Mucosa of stomach (tissue), 1 donor: ENCODE measurements around the gene SEMA3D.

Source experiments
- H3K27me3 ChIP-seq: one replicate; pipeline ENCODE4 v1.7.0; 2013; ENCODE audit warnings: mild to moderate bottlenecking, low read length; ENCODE audit not compliant: control insufficient read depth, insufficient read depth
- H3K36me3 ChIP-seq: one replicate; pipeline ENCODE4 v1.7.0; 2013; ENCODE audit warnings: low read length; ENCODE audit not compliant: control insufficient read depth, insufficient read depth
- H3K4me1 ChIP-seq: one replicate; pipeline ENCODE4 v1.7.0; 2013; ENCODE audit warnings: mild to moderate bottlenecking, low read length; ENCODE audit not compliant: control insufficient read depth, insufficient read depth
- H3K4me3 ChIP-seq: one replicate; pipeline ENCODE4 v1.7.0; 2013; ENCODE audit warnings: low read length
- H3K9ac ChIP-seq: one replicate; pipeline ENCODE4 v1.7.0; 2013; ENCODE audit warnings: mild to moderate bottlenecking, low read length, moderate library complexity
- H3K9me3 ChIP-seq: one replicate; pipeline ENCODE4 v1.7.0; 2013; ENCODE audit warnings: mild to moderate bottlenecking, low read length, moderate library complexity; ENCODE audit not compliant: control insufficient read depth
- donor health status: Pancreatic carcinoma.

SEMA3D gene

GRCh38 chr7:85068799-85069198 lies 118.1 kb downstream of the SEMA3D start:
- Histone ChIP-seq H3K27me3 (no peaks in the 10 kb centered on the region), H3K4me3 (no peak overlapping the region), H3K9ac (no peak overlapping the region), H3K4me1 (no peaks in the 10 kb centered on the region), H3K36me3 (no peaks in the 10 kb centered on the region), H3K9me3 (no peaks in the 10 kb centered on the region)

- Histone ChIP-seq H3K4me3 (no peak overlapping the region), H3K9me3 (no peaks in the 10 kb centered on the region), H3K27me3 (no peaks in the 10 kb centered on the region), H3K36me3 (no peaks in the 10 kb centered on the region), H3K9ac (no peak overlapping the region), H3K4me1 (no peaks in the 10 kb centered on the region)
Measured at GRCh38 chr7:85067371-85067770, 119.5 kb downstream of the SEMA3D start.

GRCh38 chr7:85065888-85066485 lies 120.9 kb downstream of the SEMA3D start:
- no peak overlapping the region for H3K4me3 ChIP-seq
- H3K27me3 ChIP-seq, result no peaks in the 10 kb centered on the region
- H3K9ac ChIP-seq, result no peak overlapping the region
- H3K9me3 ChIP-seq, result no peaks in the 10 kb centered on the region
- H3K4me1 ChIP-seq, result no peaks in the 10 kb centered on the region
- no peaks in the 10 kb centered on the region for H3K36me3 ChIP-seq

GRCh38 chr7:85065306-85065705 lies 121.5 kb downstream of the SEMA3D start:
- Histone ChIP-seq H3K4me3 (no peak overlapping the region), H3K4me1 (no peaks in the 10 kb centered on the region), H3K9me3 (no peaks in the 10 kb centered on the region), H3K27me3 (no peaks in the 10 kb centered on the region), H3K9ac (no peak overlapping the region), H3K36me3 (no peaks in the 10 kb centered on the region)

GRCh38 chr7:85062651-85063050 lies 124.2 kb downstream of the SEMA3D start:
- Histone ChIP-seq H3K9me3 (no peaks in the 10 kb centered on the region), H3K27me3 (no peaks in the 10 kb centered on the region), H3K9ac (no peak overlapping the region), H3K36me3 (no peaks in the 10 kb centered on the region), H3K4me1 (no peaks in the 10 kb centered on the region), H3K4me3 (no peak overlapping the region)

- Histone ChIP-seq H3K9ac (no peak overlapping the region), H3K27me3 (no peaks in the 10 kb centered on the region), H3K4me3 (no peak overlapping the region)
Measured at GRCh38 chr7:85061456-85061855, 125.4 kb downstream of the SEMA3D start.

GRCh38 chr7:85060696-85061095 lies 126.2 kb downstream of the SEMA3D start:
- Histone ChIP-seq H3K9ac (no peak overlapping the region), H3K4me1 (no peaks in the 10 kb centered on the region), H3K9me3 (no peaks in the 10 kb centered on the region), H3K36me3 (no peaks in the 10 kb centered on the region), H3K4me3 (no peak overlapping the region), H3K27me3 (no peaks in the 10 kb centered on the region)

More at GRCh38 chr7:85061456-85061855, 125.4 kb downstream of the SEMA3D start:
- Histone ChIP-seq H3K9me3 (no peaks in the 10 kb centered on the region), H3K36me3 (no peaks in the 10 kb centered on the region), H3K4me1 (no peaks in the 10 kb centered on the region)

- no peaks in the 10 kb centered on the region for H3K9me3 ChIP-seq
- no peaks in the 10 kb centered on the region for H3K27me3 ChIP-seq
- no peak overlapping the region for H3K4me3 ChIP-seq
- H3K36me3 ChIP-seq, result no peaks in the 10 kb centered on the region
- H3K4me1 ChIP-seq, result no peaks in the 10 kb centered on the region
- H3K9ac ChIP-seq, result no peak overlapping the region
Measured at GRCh38 chr7:85055906-85056305, 130.9 kb downstream of the SEMA3D start.

GRCh38 chr7:85055196-85055595 lies 131.7 kb downstream of the SEMA3D start:
- no peak overlapping the region for H3K4me3 ChIP-seq
- no peaks in the 10 kb centered on the region for H3K36me3 ChIP-seq
- H3K27me3 ChIP-seq, result no peaks in the 10 kb centered on the region
- no peaks in the 10 kb centered on the region for H3K9me3 ChIP-seq
- H3K9ac ChIP-seq, result no peak overlapping the region
- no peaks in the 10 kb centered on the region for H3K4me1 ChIP-seq

- Histone ChIP-seq H3K4me1 (no peaks in the 10 kb centered on the region), H3K9me3 (no peaks in the 10 kb centered on the region), H3K4me3 (no peak overlapping the region), H3K36me3 (no peaks in the 10 kb centered on the region), H3K27me3 (no peaks in the 10 kb centered on the region), H3K9ac (no peak overlapping the region)
Measured at GRCh38 chr7:85054306-85054705, 132.6 kb downstream of the SEMA3D start.

GRCh38 chr7:85052894-85053293 lies 134.0 kb downstream of the SEMA3D start:
- no peak overlapping the region for H3K4me3 ChIP-seq
- H3K4me1 ChIP-seq, result no peaks in the 10 kb centered on the region
- H3K9me3 ChIP-seq, result no peaks in the 10 kb centered on the region
- H3K9ac ChIP-seq, result no peak overlapping the region
- H3K27me3 ChIP-seq, result no peaks in the 10 kb centered on the region
- no peaks in the 10 kb centered on the region for H3K36me3 ChIP-seq

- Histone ChIP-seq H3K36me3 (no peaks in the 10 kb centered on the region), H3K27me3 (no peaks in the 10 kb centered on the region), H3K4me3 (no peak overlapping the region), H3K4me1 (no peaks in the 10 kb centered on the region), H3K9ac (no peak overlapping the region), H3K9me3 (no peaks in the 10 kb centered on the region)
Measured at GRCh38 chr7:85052056-85052737, 134.7 kb downstream of the SEMA3D start.
